ENCODE measurements around the gene CMC2.

The CMC2 gene

DNA sequence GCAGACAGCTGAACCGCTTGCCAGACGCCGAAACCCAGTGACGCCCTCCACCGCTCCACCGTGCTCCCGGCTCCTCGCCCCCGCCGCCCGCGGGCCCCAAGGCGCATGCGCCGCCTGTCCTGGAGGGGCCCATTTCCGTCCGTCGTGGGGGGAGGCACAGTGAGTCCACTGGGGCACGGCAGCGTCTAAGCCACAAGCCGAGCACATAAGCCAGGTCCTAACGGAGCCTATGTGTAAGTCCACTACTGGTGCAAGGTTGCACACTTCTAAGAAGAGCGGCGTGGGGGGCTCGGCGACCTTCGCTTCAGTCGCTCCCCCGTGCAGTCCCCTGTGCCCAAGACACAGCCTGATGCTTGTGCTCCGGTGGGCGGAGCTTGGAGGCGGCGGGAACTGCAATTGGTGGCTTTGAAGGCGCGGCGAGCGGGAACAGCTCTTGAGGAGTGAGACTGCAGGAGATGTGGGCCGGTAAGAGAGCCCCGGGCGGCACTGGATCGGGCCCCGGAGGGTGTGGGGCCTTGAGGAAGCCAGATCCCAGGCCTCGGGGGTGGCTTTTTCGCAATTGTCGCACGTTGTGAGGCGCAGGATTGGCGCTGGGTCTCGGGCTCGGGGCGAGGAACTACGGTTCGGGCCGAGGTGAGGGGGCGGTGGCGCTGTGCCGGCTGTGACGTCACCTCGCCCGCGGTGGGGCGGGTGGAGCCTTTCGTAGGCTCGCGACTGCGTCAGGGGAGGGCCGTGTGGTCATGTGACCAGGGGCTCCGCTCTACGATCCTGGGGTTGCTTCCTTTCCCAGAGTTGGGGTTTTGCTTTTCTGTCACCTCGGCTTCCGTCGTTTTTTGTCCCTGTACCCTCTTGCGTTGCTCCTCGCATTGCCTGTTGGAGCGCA lies at the start of gene CMC2, which contains the start of gene CENPN:
Gene CMC2, minus strand, starts transcription at position 73 of the 883 bp plus-strand sequence. CDS start 9,491 bp downstream, outside the sequence.
Gene CENPN, plus strand, starts transcription at position 402 of the 883 bp plus-strand sequence. CDS start 4,726 bp downstream, outside the sequence.
- DNase-seq (ENCODE audit: low read depth), result peak; percentile 94

DNA sequence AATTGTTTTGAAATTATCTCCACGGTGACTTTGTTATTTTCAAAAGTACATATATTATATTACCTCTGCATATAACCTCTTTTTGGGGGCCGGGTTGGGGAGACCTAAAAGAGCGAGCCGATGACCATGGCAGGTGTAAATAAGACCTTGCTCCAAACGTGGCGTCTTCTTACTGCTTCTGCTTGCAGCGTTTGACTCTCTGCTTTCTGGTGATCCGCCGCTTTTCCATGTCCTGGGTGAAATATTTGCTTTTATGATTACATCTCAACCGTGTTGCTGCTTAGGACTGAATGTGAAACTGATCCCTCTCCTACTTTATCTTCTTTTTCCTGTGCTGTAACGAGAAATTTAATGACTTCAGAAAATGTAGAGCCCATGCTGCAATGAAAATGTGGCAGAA lies 47.1 kb upstream of the CMC2 start:
- DNase-seq (ENCODE audit: low read depth), result no peak

DNA sequence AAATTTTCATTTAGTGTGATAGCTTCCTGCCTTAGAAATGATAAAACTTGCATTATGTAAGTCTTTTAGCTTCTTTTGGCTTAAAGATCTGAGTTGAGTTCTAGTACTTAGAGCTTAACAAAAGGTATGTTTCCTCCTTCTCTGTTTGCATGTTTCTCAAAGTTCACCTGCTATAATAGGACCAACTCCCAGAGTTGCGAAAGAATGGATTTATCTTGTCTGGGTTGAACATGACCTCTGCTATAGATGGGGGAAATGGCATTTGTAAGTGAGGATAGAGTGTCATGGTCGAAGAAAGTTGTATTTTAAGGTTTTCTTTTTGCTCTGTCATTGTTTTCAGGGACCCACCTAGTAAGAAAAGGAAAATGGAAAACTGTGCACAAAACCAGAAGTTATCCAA lies 36.1 kb upstream of the CMC2 start:
- DNase-seq (ENCODE audit: low read depth), result no peak

GRCh38 chr16:81041696-81042095 lies 35.0 kb upstream of the CMC2 start:
- DNase-seq (ENCODE audit: low read depth), result no peak

GRCh38 chr16:81040842-81041241 lies 34.2 kb upstream of the CMC2 start:
- DNase-seq (ENCODE audit: low read depth), result no peak

DNA sequence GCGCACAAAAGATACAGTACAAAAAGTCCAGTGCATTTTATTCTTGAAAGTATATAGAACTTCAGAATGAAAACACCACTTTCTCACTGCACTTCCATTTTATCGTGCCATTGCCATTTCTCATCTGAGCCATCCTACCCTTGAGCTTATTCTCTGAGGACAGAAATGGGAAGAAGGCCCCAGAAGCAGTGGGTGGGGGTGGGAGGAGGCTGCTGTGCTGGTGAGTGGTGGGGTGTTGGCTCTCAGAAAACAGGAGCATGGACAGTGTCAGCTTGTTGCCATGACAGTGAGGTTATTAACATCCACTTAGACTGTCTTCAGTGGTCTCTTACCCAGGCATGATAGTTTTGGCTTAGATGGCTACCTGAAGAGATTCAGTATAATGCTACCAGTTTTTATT lies 33.4 kb upstream of the CMC2 start:
- no peak for DNase-seq (ENCODE audit: low read depth)

- DNase-seq (ENCODE audit: low read depth), result no peak
Observed at GRCh38 chr16:81036751-81037350, 30.2 kb upstream of the CMC2 start.

- DNase-seq (ENCODE audit: low read depth), result no peak
Observed at GRCh38 chr16:81035975-81036750, 29.5 kb upstream of the CMC2 start.

DNA sequence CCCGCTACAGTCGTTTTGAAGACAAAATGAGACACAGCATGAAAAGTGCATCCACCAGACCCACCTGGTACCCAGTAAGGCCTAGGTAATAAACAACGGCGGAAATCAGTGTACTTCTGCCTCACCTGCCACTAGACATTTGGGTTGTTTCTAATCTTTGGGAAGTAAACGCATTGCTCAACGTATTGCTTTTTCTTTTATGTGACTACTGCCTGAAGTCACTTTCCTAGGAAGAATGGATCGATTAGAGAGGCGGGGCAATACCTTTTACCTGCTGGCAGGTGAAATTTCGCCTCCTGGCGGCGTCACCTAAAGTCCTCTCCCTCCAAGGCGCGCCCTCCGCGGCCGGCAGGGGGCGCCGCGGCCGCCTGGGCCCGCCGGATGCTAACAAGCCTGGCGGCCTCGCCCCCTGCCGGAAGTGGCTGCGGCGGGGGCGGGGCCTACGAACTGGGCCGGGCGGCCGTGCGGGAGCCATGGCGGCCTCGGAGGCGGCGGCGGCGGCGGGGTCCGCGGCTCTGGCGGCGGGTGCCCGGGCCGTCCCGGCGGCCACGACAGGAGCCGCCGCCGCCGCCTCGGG lies 28.8 kb upstream of the CMC2 start, which contains the start of gene ATMIN:
Gene ATMIN, plus strand, starts transcription at position 445 of the 577 bp plus-strand sequence. Its CDS starts 29 bp downstream, at position 474.
- peak; percentile 66 for DNase-seq (ENCODE audit: low read depth)

DNA sequence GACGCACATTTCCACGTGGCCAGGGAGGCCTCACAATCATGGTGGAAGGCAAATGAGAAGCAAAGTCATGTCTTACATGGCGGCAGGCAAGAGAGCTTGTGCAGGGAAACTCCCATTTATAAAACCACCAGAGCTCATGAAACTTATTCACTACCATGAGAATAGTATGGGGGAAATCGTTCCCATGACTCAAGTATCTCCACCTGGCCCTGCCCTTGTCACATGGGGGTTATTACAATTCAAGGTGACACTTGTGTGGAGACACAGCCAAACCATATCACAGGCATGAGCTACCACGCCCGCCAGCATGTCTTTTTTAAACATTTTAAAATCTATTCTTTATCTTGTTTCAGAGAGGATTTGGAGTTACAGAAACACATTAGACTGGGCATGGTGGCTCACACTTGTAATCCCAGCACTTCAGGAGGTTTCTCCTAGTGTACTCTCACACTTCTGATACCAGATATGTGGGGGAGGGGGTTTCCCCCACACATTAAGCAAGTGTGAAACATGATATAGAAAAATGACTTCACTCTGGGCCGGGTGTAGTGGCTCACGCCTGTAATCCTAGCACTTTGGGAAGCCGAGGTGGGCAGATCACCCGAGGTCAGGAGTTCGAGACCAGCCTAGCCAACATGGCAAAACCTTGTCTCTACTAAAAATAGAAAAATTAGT lies 23.4 kb upstream of the CMC2 start:
- no peak for DNase-seq (ENCODE audit: low read depth)

- no peak for DNase-seq (ENCODE audit: low read depth)
Observed at GRCh38 chr16:81026429-81026828, 19.7 kb upstream of the CMC2 start.

DNA sequence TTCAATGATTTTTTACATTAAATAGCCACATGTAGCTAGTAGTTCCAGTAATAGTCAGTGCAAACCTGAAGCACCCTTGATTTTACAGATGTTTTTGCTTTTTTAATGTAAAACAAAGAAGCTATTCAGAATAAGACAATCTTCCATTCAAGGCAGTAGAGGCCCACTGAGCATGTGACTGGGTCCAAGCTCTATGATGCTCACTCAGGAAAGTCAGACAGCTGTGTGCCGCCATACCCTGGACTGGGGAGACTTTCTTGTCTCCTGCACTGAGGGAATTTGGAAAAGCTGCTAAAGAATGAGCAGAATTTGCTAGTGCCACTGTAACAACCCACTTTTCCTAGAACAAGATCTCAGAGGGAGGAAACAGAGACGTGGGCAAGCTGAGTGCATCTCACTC lies 11.8 kb upstream of the CMC2 start:
- no peak for DNase-seq (ENCODE audit: low read depth)

GRCh38 chr16:81014672-81015071 lies 8.0 kb upstream of the CMC2 start:
- no peak for DNase-seq (ENCODE audit: low read depth)

- no peak for DNase-seq (ENCODE audit: low read depth)
Observed at GRCh38 chr16:81012974-81013373, 6.3 kb upstream of the CMC2 start.

GRCh38 chr16:81008505-81008789 lies 1.8 kb upstream of the CMC2 start:
- DNase-seq (ENCODE audit: low read depth), result no peak

GRCh38 chr16:81006211-81006812 lies 373 bp downstream of the CMC2 start:
- peak; percentile 42 for DNase-seq (ENCODE audit: low read depth)

- DNase-seq (ENCODE audit: low read depth), result no peak
Observed at GRCh38 chr16:81005610-81006161, 999 bp downstream of the CMC2 start.

DNA sequence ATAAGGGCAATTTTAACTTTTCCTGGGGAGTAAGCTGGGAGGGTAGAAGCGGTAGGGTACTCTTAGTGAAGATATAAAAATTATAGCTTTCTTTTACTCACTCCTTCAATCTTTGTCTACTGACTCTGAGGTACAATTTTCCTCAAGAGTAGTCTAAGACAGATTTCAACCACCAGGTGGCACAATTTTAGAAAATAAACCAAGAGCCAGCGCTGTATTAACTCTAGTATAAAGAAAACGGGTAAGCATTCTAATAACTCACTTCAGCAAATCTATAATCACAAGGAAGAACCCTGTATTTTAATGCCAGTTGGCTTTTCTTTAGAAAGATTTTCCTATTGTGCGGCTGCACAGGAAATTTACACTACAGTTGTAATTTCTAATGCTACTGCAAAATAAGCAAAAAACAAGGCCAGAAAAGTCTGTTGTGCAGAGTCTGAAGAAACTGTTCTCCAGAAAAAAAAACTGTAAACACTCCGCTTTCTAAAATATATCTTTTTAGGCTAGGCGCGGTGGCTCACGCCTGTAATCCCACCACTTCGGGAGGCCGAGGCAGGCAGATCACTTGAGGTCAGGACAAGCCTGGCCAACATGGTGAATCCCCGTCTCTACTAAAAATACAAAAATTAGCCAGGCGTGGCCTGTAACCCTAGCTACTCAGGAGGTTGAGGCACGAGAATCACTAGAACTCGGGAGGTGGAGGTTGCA lies 1.9 kb downstream of the CMC2 start:
- DNase-seq (ENCODE audit: low read depth), result no peak

- DNase-seq (ENCODE audit: low read depth), result no peak
Observed at GRCh38 chr16:81003610-81004460, 2.9 kb downstream of the CMC2 start.

All from stimulated activated CD8-positive, alpha-beta memory T cell treated with anti-CD3 and anti-CD28 coated beads, Interleukin-15, amount 100 ng/mL, for 1 hour (primary cell).